WTC11 (cell line): ENCODE data around the gene TAF15. TPM values are rescaled to one million over a fixed set of nuclear protein-coding genes. Genes with fewer than 3 reads are reported as not detected.

Experiments used
- ATAC-seq: fragments of 200-7000 bp; cut with Tn5 transposase; 2 replicates; pipeline ENCODE4 v1.10.0; 2021; ENCODE audit warnings: mild to moderate bottlenecking, moderate library complexity
- CTCF ChIA-PET: fragments of 300-600 bp; sonication (Branson Sonifier 250); formaldehyde crosslinking; loops from one replicate; lab custom pipeline; 2021; ENCODE audit warnings: antibody characterized with exemption; lab: Charles Lee
- POLR2A ChIA-PET: fragments of 350-600 bp; sonication (Branson Sonifier 250); formaldehyde crosslinking; loops from one replicate; lab custom pipeline; 2021; ENCODE audit warnings: antibody characterized with exemption; lab: Charles Lee
- DNase-seq: peaks from one replicate; pipeline ENCODE4 v3.0.0; 2021; ENCODE audit warnings: low spot score
- H3K27ac Mint-ChIP-seq: 2 replicates; pipeline ENCODE4 v1.8.0; 2021; ENCODE audit warnings: mixed read lengths
- H3K27me3 Mint-ChIP-seq: 2 replicates; pipeline ENCODE4 v1.8.0; 2021; ENCODE audit warnings: low read depth, mild to moderate bottlenecking, moderate library complexity, mixed read lengths
- H3K36me3 Mint-ChIP-seq: 2 replicates; pipeline ENCODE4 v1.8.0; 2021; ENCODE audit warnings: mixed read lengths
- H3K4me1 Mint-ChIP-seq: 2 replicates; pipeline ENCODE4 v1.8.0; 2022; ENCODE audit warnings: mixed read lengths
- H3K4me3 Mint-ChIP-seq: 2 replicates; pipeline ENCODE4 v1.8.0; 2021; ENCODE audit warnings: mild to moderate bottlenecking, moderate library complexity, mixed read lengths
- H3K9me3 Mint-ChIP-seq: 2 replicates; pipeline ENCODE4 v1.8.0; 2021; ENCODE audit warnings: mixed read lengths
- CBFB ChIP-seq: sonication (generic); formaldehyde crosslinking; IDR thresholded peaks from 2 replicates; pipeline ENCODE4 v1.8.1; 2022; ENCODE audit warnings: mild to moderate bottlenecking, low read depth, missing genetic modification reagents
- EMX1 ChIP-seq: fragments of 250-450 bp; sonication (Bioruptor Pico); IDR thresholded peaks from 2 replicates; pipeline ENCODE4 v1.8.0; 2021; ENCODE audit warnings: mild to moderate bottlenecking
- GABPB1 ChIP-seq: sonication (generic); formaldehyde crosslinking; IDR thresholded peaks from 2 replicates; pipeline ENCODE4 v1.8.1; 2023; ENCODE audit warnings: mild to moderate bottlenecking, missing genetic modification reagents
- RELA ChIP-seq: sonication (generic); formaldehyde crosslinking; IDR thresholded peaks from 2 replicates; pipeline ENCODE4 v1.8.1; 2022; ENCODE audit warnings: missing genetic modification reagents, mild to moderate bottlenecking, borderline replicate concordance
- SMAD4 ChIP-seq: sonication (generic); formaldehyde crosslinking; IDR thresholded peaks from 2 replicates; pipeline ENCODE4 v1.8.0; 2022; ENCODE audit warnings: mild to moderate bottlenecking, missing genetic modification reagents
- SP1 ChIP-seq: sonication (generic); formaldehyde crosslinking; conservative IDR thresholded peaks from 2 replicates; pipeline ENCODE4 v1.8.1; 2022; ENCODE audit warnings: missing genetic modification reagents
- TP53 ChIP-seq: sonication (generic); formaldehyde crosslinking; IDR thresholded peaks from 2 replicates; pipeline ENCODE4 v1.8.1; 2023; ENCODE audit warnings: mild to moderate bottlenecking, missing genetic modification reagents
- ZNF121 ChIP-seq: sonication (generic); formaldehyde crosslinking; IDR thresholded peaks from 2 replicates; pipeline ENCODE4 v1.8.0; 2023; ENCODE audit warnings: missing genetic modification reagents
- ZNF138 ChIP-seq: sonication (generic); formaldehyde crosslinking; conservative IDR thresholded peaks from 2 replicates; pipeline ENCODE4 v1.8.1; 2022; ENCODE audit warnings: mild to moderate bottlenecking, moderate library complexity, missing genetic modification reagents
- ZNF416 ChIP-seq: fragments of 250-450 bp; sonication (Bioruptor Pico); IDR thresholded peaks from 2 replicates; pipeline ENCODE4 v1.9.0; 2021; ENCODE audit warnings: mild to moderate bottlenecking, inconsistent platforms
- ZNF425 ChIP-seq: fragments of 250-450 bp; sonication (Bioruptor Pico); conservative IDR thresholded peaks from 2 replicates; pipeline ENCODE4 v1.9.0; 2021; ENCODE audit warnings: mild to moderate bottlenecking
- total RNA-seq: library from RNA; stranded (reverse); gene quantifications from 3 replicates; pipeline ENCODE4 v1.2.3, GENCODE V29; 2021
- TF ChIP-seq, protein P1 (sequence below): sonication (generic); formaldehyde crosslinking; IDR thresholded peaks from 2 replicates; pipeline ENCODE4 v1.8.0; 2022; ENCODE audit warnings: mild to moderate bottlenecking, missing genetic modification reagents
- TF ChIP-seq, protein P2 (sequence below): sonication (generic); formaldehyde crosslinking; IDR thresholded peaks from 2 replicates; pipeline ENCODE4 v1.8.0; 2023; ENCODE audit warnings: mild to moderate bottlenecking, missing genetic modification reagents
- TF ChIP-seq, protein P3 (sequence below): fragments of 250-450 bp; sonication (Bioruptor Pico); IDR thresholded peaks from 2 replicates; pipeline ENCODE4 v1.9.0; 2021; ENCODE audit warnings: moderate library complexity, mild to moderate bottlenecking, inconsistent platforms, borderline replicate concordance

TAF15 gene
- total RNA-seq, 1 experiment from 2014 or later, result 273 TPM

- TF ChIP-seq TP53 (CRISPR knock-in tag), result no peak
- TF ChIP-seq ZNF416 (CRISPR knock-in tag), result no peak
- no peak for TF ChIP-seq ZNF138 (CRISPR knock-in tag)
Measured at GRCh38 chr17:35804658-35805192, 4.6 kb upstream of the TAF15 start (continued).

DNA sequence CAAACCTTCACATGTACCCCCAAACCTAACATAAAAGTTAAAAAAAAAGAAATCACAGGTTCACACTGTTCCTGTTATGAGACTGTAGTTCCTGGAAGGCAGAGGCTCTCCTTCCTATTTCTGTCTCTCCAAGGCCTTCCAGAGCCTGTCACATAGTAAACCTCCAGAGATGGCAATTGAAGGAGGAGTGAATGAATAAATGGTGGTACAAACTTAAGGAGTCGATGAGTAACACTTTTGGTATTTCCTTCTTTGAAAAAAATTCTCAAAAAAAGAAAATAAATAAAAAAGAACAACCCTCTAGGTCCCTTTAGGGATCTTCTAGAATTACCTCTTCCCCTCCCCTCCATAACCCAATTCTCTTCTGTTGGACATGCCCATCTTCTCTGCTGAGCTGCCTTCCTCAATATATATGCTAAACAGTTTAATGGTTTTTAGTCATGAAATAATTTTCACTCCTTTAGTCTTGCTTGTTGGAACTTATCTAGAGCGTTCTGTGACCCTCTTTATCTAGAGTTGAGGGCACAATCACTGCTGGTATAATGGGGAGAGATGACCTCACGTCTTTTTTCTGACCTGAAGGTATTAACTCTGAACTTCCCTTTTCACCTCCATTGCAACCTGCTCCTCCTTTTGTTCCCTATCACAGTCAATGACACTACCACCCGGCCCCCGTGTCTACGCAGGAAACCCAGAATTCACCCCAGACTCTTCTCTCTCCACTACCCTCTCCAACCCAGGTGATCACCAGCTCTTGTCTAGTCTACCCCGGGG, 1.7 kb upstream of the TAF15 start:
- Mint-ChIP-seq H3K4me3 (peak overlapping the region; percentile 99), H3K27me3 (no peaks in the 10 kb centered on the region), H3K36me3 (peaks cover 12% of the 10 kb centered on the region), H3K27ac (peak overlapping the region; percentile 3; the same call in 1 of the 2 replicates), H3K4me1 (peaks cover 32% of the 10 kb centered on the region), H3K9me3 (no peaks in the 10 kb centered on the region)
- DNase-seq (no peak), ATAC-seq (no peak)
- ChIA-PET CTCF (interaction anchor here (1.1 to 4.0 kb wide), 13 partner anchors 8 to 195 kb away, joined by 3 to 161 read pairs (median 9); partner anchors contain the start of genes MMP28 and RASL10B), POLR2A (interaction anchor here (1.9 to 3.2 kb wide), 2 partner anchors 44 to 60 kb away, joined by 4 to 37 read pairs; no protein-coding TSS in a partner anchor)
- TF ChIP-seq GABPB1 (CRISPR knock-in tag), result no peak
- no peak for TF ChIP-seq SP1 (CRISPR knock-in tag)

DNA sequence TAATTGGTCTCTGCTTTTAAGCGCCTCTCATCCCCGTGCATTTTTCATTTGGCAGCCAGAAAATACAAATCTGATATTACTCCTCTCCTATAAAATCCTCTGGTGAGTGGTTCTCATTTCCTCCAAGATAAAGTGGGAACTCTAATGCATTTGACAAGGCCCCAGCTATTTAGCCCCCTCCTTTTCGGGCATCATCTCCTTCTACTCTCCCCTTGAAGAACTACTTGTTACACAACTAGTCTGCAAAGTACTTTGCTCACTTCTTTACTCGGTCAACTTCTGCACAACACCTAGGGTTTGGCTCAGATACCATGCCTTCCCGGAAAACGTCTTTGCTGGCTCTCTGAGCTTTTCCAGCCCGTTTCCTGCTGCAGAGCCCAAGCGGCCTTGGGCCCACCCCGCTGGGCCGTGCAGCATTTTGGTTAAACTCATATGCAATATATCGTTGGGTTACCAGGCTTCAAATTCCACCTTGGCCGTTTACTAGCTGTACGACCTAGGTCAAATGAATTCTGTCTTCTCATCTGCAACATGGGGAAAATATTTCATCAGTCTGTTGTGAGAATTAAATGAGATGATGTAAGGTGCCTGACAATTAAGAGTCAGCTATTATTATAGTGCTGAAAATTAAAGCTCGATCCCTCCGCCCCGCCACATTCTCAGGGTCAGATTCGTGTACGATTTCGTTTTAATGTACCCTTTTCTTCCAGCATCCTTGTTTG, 883 bp upstream of the TAF15 start:
- H3K9me3 Mint-ChIP-seq, result no peaks in the 10 kb centered on the region
- peaks cover 17% of the 10 kb centered on the region for H3K36me3 Mint-ChIP-seq
- no peaks in the 10 kb centered on the region for H3K27me3 Mint-ChIP-seq
- ChIA-PET CTCF (interaction anchor here (0.6 to 3.4 kb wide), 24 partner anchors 9 to 726 kb away, joined by 3 to 161 read pairs (median 5); partner anchors contain the start of genes HEATR9, MMP28, MYO19 and PIGW), POLR2A (interaction anchor here (0.6 to 3.2 kb wide), 12 partner anchors 11 to 230 kb away, joined by 3 to 37 read pairs (median 4); partner anchors contain the start of genes C17orf50, MMP28 and PEX12)
- H3K27ac Mint-ChIP-seq, result peak overlapping the region; percentile 99
- ATAC-seq (no peak), DNase-seq (no peak)
- peaks cover 36% of the 10 kb centered on the region for H3K4me1 Mint-ChIP-seq
- no peak for TF ChIP-seq ZNF425 (CRISPR knock-in tag)
- TF ChIP-seq CBFB (CRISPR knock-in tag), result no peak
- 0 out of 2 replicates have a peak, but pooled peaks have one; percentile 46 for TF ChIP-seq EMX1 (CRISPR knock-in tag)
- TF ChIP-seq RELA (CRISPR knock-in tag), result no peak
- TF ChIP-seq, protein P1, sequence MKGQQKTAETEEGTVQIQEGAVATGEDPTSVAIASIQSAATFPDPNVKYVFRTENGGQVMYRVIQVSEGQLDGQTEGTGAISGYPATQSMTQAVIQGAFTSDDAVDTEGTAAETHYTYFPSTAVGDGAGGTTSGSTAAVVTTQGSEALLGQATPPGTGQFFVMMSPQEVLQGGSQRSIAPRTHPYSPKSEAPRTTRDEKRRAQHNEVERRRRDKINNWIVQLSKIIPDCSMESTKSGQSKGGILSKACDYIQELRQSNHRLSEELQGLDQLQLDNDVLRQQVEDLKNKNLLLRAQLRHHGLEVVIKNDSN (CRISPR knock-in tag), result no peak
- TF ChIP-seq GABPB1 (CRISPR knock-in tag), result peak; percentile 94
- peak overlapping the region; percentile 99 for H3K4me3 Mint-ChIP-seq

- Mint-ChIP-seq H3K27ac (peak overlapping the region; percentile 96), H3K36me3 (peaks cover 22% of the 10 kb centered on the region), H3K4me3 (peak overlapping the region; percentile 99), H3K27me3 (no peaks in the 10 kb centered on the region), H3K9me3 (no peaks in the 10 kb centered on the region), H3K4me1 (peaks cover 34% of the 10 kb centered on the region)
- POLR2A ChIA-PET, result interaction anchor here (0.9 to 3.2 kb wide), 4 partner anchors 15 to 121 kb away, joined by 3 to 37 read pairs (median 3); partner anchors contain the start of gene MMP28
- DNase-seq, result no peak
- ATAC-seq, result no peak
- TF ChIP-seq, protein P2, sequence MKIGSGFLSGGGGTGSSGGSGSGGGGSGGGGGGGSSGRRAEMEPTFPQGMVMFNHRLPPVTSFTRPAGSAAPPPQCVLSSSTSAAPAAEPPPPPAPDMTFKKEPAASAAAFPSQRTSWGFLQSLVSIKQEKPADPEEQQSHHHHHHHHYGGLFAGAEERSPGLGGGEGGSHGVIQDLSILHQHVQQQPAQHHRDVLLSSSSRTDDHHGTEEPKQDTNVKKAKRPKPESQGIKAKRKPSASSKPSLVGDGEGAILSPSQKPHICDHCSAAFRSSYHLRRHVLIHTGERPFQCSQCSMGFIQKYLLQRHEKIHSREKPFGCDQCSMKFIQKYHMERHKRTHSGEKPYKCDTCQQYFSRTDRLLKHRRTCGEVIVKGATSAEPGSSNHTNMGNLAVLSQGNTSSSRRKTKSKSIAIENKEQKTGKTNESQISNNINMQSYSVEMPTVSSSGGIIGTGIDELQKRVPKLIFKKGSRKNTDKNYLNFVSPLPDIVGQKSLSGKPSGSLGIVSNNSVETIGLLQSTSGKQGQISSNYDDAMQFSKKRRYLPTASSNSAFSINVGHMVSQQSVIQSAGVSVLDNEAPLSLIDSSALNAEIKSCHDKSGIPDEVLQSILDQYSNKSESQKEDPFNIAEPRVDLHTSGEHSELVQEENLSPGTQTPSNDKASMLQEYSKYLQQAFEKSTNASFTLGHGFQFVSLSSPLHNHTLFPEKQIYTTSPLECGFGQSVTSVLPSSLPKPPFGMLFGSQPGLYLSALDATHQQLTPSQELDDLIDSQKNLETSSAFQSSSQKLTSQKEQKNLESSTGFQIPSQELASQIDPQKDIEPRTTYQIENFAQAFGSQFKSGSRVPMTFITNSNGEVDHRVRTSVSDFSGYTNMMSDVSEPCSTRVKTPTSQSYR, result no peak
- TF ChIP-seq, protein P3, sequence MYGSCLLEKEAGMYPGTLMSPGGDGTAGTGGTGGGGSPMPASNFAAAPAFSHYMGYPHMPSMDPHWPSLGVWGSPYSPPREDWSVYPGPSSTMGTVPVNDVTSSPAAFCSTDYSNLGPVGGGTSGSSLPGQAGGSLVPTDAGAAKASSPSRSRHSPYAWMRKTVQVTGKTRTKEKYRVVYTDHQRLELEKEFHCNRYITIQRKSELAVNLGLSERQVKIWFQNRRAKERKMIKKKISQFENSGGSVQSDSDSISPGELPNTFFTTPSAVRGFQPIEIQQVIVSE (CRISPR knock-in tag), result no peak
- TF ChIP-seq SMAD4 (0 out of 2 replicates have a peak, but pooled peaks have one; percentile 18), ZNF121 (no peak)
- CTCF ChIA-PET, result interaction anchor here (0.8 to 3.4 kb wide), 8 partner anchors 22 to 197 kb away, joined by 3 to 161 read pairs (median 11); partner anchors contain the start of genes HEATR9 and RASL10B
Measured at GRCh38 chr17:35809855-35810461, 674 bp downstream of the TAF15 start.
